Measurements from ENCODE around the gene TLN1. TPM values are rescaled to one million over a fixed set of nuclear protein-coding genes. Genes with fewer than 3 reads are reported as not detected.

TLN1 gene, protein sequence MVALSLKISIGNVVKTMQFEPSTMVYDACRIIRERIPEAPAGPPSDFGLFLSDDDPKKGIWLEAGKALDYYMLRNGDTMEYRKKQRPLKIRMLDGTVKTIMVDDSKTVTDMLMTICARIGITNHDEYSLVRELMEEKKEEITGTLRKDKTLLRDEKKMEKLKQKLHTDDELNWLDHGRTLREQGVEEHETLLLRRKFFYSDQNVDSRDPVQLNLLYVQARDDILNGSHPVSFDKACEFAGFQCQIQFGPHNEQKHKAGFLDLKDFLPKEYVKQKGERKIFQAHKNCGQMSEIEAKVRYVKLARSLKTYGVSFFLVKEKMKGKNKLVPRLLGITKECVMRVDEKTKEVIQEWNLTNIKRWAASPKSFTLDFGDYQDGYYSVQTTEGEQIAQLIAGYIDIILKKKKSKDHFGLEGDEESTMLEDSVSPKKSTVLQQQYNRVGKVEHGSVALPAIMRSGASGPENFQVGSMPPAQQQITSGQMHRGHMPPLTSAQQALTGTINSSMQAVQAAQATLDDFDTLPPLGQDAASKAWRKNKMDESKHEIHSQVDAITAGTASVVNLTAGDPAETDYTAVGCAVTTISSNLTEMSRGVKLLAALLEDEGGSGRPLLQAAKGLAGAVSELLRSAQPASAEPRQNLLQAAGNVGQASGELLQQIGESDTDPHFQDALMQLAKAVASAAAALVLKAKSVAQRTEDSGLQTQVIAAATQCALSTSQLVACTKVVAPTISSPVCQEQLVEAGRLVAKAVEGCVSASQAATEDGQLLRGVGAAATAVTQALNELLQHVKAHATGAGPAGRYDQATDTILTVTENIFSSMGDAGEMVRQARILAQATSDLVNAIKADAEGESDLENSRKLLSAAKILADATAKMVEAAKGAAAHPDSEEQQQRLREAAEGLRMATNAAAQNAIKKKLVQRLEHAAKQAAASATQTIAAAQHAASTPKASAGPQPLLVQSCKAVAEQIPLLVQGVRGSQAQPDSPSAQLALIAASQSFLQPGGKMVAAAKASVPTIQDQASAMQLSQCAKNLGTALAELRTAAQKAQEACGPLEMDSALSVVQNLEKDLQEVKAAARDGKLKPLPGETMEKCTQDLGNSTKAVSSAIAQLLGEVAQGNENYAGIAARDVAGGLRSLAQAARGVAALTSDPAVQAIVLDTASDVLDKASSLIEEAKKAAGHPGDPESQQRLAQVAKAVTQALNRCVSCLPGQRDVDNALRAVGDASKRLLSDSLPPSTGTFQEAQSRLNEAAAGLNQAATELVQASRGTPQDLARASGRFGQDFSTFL (N-terminal part only)
- 490 to 684 TPM (median 655 TPM) in 3 replicates for total RNA-seq
- long read RNA-seq, full-length matches to known transcripts, result 59 of 216 reads
- long read RNA-seq, partial matches to known transcripts, result 143 of 216 reads
- long read RNA-seq, other reads (novel, unspliced or antisense), result 14 of 216 reads

DNA sequence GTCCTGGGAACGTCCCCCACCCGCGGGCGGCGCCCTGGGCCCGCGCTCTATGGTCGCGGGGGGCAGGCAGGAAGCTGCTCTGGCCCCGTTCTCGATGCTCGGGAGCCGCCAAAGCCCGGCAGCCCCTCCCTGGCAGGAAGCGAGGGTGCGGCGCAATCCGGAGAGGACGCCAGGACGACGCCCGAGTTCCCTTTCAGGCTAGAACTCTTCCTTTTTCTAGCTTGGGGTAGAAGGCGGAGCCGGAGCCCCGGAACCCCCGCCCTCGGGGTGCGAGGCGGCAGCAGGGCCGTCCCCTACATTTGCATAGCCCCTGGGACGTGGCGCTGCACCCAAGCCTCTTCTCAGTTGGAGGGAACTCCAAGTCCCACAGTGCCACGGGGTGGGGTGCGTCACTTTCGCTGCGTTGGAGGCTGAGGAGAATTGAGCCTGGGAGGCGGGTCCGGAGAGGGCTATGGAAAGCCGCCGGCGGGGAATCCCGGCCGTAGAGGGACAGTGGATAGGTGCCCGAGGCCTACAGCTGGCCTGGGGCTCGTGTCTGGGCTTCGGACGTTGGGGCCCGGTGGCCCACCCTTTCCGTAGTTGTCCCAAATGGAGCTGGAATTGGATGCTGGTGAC is at the start of gene TLN1, which contains the start of gene CREB3:
TSS of gene TLN1 (minus strand) at position 11 of the 615 bp plus-strand sequence. CDS start 6,501 bp downstream, outside the sequence.
TSS of gene CREB3 (plus strand) at position 482 of the 615 bp plus-strand sequence. CDS start at position 589, 107 bp downstream.
- peak within 1 kb of the TSS; percentile 98 for H3K27ac Mint-ChIP-seq (ENCODE audit: unreplicated experiment)
- H3K4me1 Mint-ChIP-seq (ENCODE audit: low read depth), result peaks cover 37% of the 10 kb centered on the region
- no peaks in the 10 kb centered on the region for H3K27me3 Mint-ChIP-seq (ENCODE audit: low read depth)
- no peak within 1 kb of the TSS for H3K4me3 Mint-ChIP-seq (ENCODE audit: unreplicated experiment)
- TF ChIP-seq, protein P1, sequence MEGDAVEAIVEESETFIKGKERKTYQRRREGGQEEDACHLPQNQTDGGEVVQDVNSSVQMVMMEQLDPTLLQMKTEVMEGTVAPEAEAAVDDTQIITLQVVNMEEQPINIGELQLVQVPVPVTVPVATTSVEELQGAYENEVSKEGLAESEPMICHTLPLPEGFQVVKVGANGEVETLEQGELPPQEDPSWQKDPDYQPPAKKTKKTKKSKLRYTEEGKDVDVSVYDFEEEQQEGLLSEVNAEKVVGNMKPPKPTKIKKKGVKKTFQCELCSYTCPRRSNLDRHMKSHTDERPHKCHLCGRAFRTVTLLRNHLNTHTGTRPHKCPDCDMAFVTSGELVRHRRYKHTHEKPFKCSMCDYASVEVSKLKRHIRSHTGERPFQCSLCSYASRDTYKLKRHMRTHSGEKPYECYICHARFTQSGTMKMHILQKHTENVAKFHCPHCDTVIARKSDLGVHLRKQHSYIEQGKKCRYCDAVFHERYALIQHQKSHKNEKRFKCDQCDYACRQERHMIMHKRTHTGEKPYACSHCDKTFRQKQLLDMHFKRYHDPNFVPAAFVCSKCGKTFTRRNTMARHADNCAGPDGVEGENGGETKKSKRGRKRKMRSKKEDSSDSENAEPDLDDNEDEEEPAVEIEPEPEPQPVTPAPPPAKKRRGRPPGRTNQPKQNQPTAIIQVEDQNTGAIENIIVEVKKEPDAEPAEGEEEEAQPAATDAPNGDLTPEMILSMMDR (IDR thresholded peaks at IDR 0.05), result peak; percentile 30
- H3K9me3 Mint-ChIP-seq (ENCODE audit: low read depth), result no peaks in the 10 kb centered on the region
- DNase-seq (ENCODE audit: low spot score), result peak; percentile 99
- H3K36me3 Mint-ChIP-seq (ENCODE audit: low read depth), result peaks cover 25% of the 10 kb centered on the region

GRCh38 chr9:35781066-35781465 is 49.1 kb upstream of the TLN1 start:
- no peaks in the 10 kb centered on the region for H3K9me3 Mint-ChIP-seq (ENCODE audit: low read depth)
- H3K4me1 Mint-ChIP-seq (ENCODE audit: low read depth), result no peaks in the 10 kb centered on the region
- no peaks in the 10 kb centered on the region for H3K36me3 Mint-ChIP-seq (ENCODE audit: low read depth)
- no peak overlapping the region for H3K27ac Mint-ChIP-seq (ENCODE audit: unreplicated experiment)
- peaks cover 19% of the 10 kb centered on the region for H3K27me3 Mint-ChIP-seq (ENCODE audit: low read depth)
- H3K4me3 Mint-ChIP-seq (ENCODE audit: unreplicated experiment), result no peak overlapping the region
- DNase-seq (ENCODE audit: low spot score), result no peak
- TF ChIP-seq, protein P1 (IDR thresholded peaks at IDR 0.05), result no peak

GRCh38 chr9:35778496-35778895 is 46.5 kb upstream of the TLN1 start:
- no peak overlapping the region for H3K4me3 Mint-ChIP-seq (ENCODE audit: unreplicated experiment)

GRCh38 chr9:35776018-35776417 is 44.0 kb upstream of the TLN1 start:
- no peak for DNase-seq (ENCODE audit: low spot score)
- Mint-ChIP-seq H3K27me3 (ENCODE audit: low read depth) (peaks cover 14% of the 10 kb centered on the region), H3K27ac (ENCODE audit: unreplicated experiment) (no peak overlapping the region), H3K4me3 (ENCODE audit: unreplicated experiment) (no peak overlapping the region), H3K4me1 (ENCODE audit: low read depth) (no peaks in the 10 kb centered on the region), H3K9me3 (ENCODE audit: low read depth) (no peaks in the 10 kb centered on the region), H3K36me3 (ENCODE audit: low read depth) (no peaks in the 10 kb centered on the region)
- TF ChIP-seq, protein P1 (IDR thresholded peaks at IDR 0.05), result no peak

More at GRCh38 chr9:35778496-35778895, 46.5 kb upstream of the TLN1 start:
- Mint-ChIP-seq H3K27me3 (ENCODE audit: low read depth) (peaks cover 16% of the 10 kb centered on the region), H3K36me3 (ENCODE audit: low read depth) (no peaks in the 10 kb centered on the region), H3K27ac (ENCODE audit: unreplicated experiment) (no peak overlapping the region), H3K9me3 (ENCODE audit: low read depth) (no peaks in the 10 kb centered on the region), H3K4me1 (ENCODE audit: low read depth) (no peaks in the 10 kb centered on the region)
- TF ChIP-seq, protein P1 (IDR thresholded peaks at IDR 0.05), result no peak
- DNase-seq (ENCODE audit: low spot score), result no peak
